IMR-90 (cell line): ENCODE measurements around the gene ZSWIM5.
"Not testable (repeated sequence)": the region's sequence is repeated elsewhere in the genome, so short reads cannot be mapped to it uniquely, and the experiment has no call there.

Experiments
- CEBPB ChIP-seq: IDR thresholded peaks from 2 replicates; pipeline ENCODE4 v1.6.1; 2012; ENCODE audit warnings: low read depth, low read length, improper control_type of control experiment
- CTCF ChIP-seq: conservative IDR thresholded peaks from 2 replicates; pipeline ENCODE4 v1.5.1; 2012; ENCODE audit warnings: mild to moderate bottlenecking, low read depth, low read length, improper control_type of control experiment
- MAFK ChIP-seq: IDR thresholded peaks from 2 replicates; pipeline ENCODE4 v1.6.1; 2012; ENCODE audit warnings: low read depth, low read length, improper control_type of control experiment
- MAZ ChIP-seq: IDR thresholded peaks from 2 replicates; pipeline ENCODE4 v1.6.1; 2012; ENCODE audit warnings: low read depth, mild to moderate bottlenecking, low read length, improper control_type of control experiment, moderate library complexity, borderline replicate concordance
- POLR2A ChIP-seq: IDR thresholded peaks from 2 replicates; pipeline ENCODE4 v1.6.1; 2012; ENCODE audit warnings: mild to moderate bottlenecking, low read depth, low read length
- RCOR1 ChIP-seq: IDR thresholded peaks from 2 replicates; pipeline ENCODE4 v1.6.1; 2012; ENCODE audit warnings: mild to moderate bottlenecking, low read length, improper control_type of control experiment; ENCODE audit not compliant: insufficient replicate concordance
- SMC3 ChIP-seq: fragments of 150-350 bp; IDR thresholded peaks from 2 replicates; pipeline ENCODE4 v1.6.1; 2016; ENCODE audit warnings: low read depth, mild to moderate bottlenecking, antibody characterized with exemption, low read length, moderate library complexity
- TF ChIP-seq, protein P1 (sequence below): fragments of 150-350 bp; IDR thresholded peaks from 2 replicates; pipeline ENCODE4 v1.6.1; 2017; ENCODE audit warnings: mild to moderate bottlenecking, antibody characterized with exemption, low read length, low read depth

- TF ChIP-seq, protein P1, sequence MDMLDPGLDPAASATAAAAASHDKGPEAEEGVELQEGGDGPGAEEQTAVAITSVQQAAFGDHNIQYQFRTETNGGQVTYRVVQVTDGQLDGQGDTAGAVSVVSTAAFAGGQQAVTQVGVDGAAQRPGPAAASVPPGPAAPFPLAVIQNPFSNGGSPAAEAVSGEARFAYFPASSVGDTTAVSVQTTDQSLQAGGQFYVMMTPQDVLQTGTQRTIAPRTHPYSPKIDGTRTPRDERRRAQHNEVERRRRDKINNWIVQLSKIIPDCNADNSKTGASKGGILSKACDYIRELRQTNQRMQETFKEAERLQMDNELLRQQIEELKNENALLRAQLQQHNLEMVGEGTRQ, result not testable (repeated sequence)
- TF ChIP-seq MAZ, CTCF, SMC3, POLR2A, MAFK, CEBPB, RCOR1: not testable (repeated sequence)
Measured at GRCh38 chr1:45246359-45246758, 40.0 kb upstream of the ZSWIM5 start.
